GM12878 (cell line): Measurements from ENCODE around the gene LRRC45. TPM values are rescaled to one million over a fixed set of nuclear protein-coding genes. Genes with fewer than 3 reads are reported as not detected.

Experiments used
- ATAC-seq: fragments of 200-7000 bp; cut with Tn5 transposase; 3 replicates; pipeline ENCODE4 v1.9.1; 2020; ENCODE audit warnings: mild to moderate bottlenecking, moderate library complexity
- BruUV-seq: library from RNA; stranded (reverse); fragments of 400-500 nt; replicated peaks from 2 replicates; lab custom pipeline; 2021; lab: Mats Ljungman, UMichigan
- CTCF ChIA-PET: fragments of 300-600 bp; sonication (Branson Sonifier 250); formaldehyde crosslinking; extraction: SDS; loops from one replicate; lab custom pipeline; 2021; ENCODE audit warnings: inconsistent platforms; lab: Yijun Ruan, JAX
- POLR2A ChIA-PET: fragments of 350-600 bp; formaldehyde crosslinking; extraction: SDS; loops from one replicate; lab custom pipeline; 2021; ENCODE audit warnings: inconsistent platforms; lab: Charles Lee
- RAD21 ChIA-PET: fragments of 300-600 bp; sonication (Branson Sonifier 250); formaldehyde crosslinking; loops from one replicate; lab custom pipeline; 2023; ENCODE audit warnings: antibody characterized with exemption; ENCODE audit not compliant: unreplicated experiment; lab: Charles Lee
- SMC1A ChIA-PET: fragments of 300-600 bp; sonication (Branson Sonifier 250); formaldehyde crosslinking; loops from one replicate; lab custom pipeline; 2023; ENCODE audit not compliant: unreplicated experiment, uncharacterized antibody; lab: Charles Lee
- DNase-seq: peaks from one replicate; pipeline ENCODE4 v3.0.0-alpha.2; 2011; ENCODE audit warnings: low read depth, low spot score
- FAIRE-seq: peaks from 3 replicates; lab custom pipeline; 2011; peaks lifted over from hg19 to GRCh38; lab: Jason Lieb, UNC
- H2AFZ ChIP-seq: 2 replicates; pipeline ENCODE4 v1.6.0; 2011; ENCODE audit warnings: low read depth, low read length, control low read depth; ENCODE audit not compliant: control insufficient read depth
- H3K27ac ChIP-seq: 2 replicates; pipeline ENCODE4 v1.5.1; 2011; ENCODE audit warnings: control low read depth; ENCODE audit not compliant: control insufficient read depth, insufficient read depth
- H3K27me3 ChIP-seq, 2 experiments: replicated peaks in 1 of 2; 2 replicates each; pipeline versions ENCODE4 v1.6.0 to v1.6.1; 2011; ENCODE audit warnings: low read length in 1 of 2; ENCODE audit not compliant: control insufficient read depth in 2 of 2, insufficient read depth in 2 of 2
- H3K36me3 ChIP-seq, 2 experiments: 2 replicates each; pipeline ENCODE4 v1.5.1; 2011; ENCODE audit warnings: low read length in 1 of 2; ENCODE audit not compliant: control insufficient read depth in 2 of 2, insufficient read depth in 2 of 2
- H3K4me1 ChIP-seq: 2 replicates; pipeline ENCODE4 v1.6.1; 2011; ENCODE audit warnings: mild to moderate bottlenecking, low read length, moderate library complexity, mixed read lengths; ENCODE audit not compliant: control insufficient read depth, insufficient read depth
- H3K4me2 ChIP-seq: 2 replicates; pipeline ENCODE4 v1.6.0; 2011; ENCODE audit warnings: control low read depth; ENCODE audit not compliant: control insufficient read depth, insufficient read depth
- H3K4me3 ChIP-seq: fragments of 200-600 bp; sonication (generic); 2 replicates; pipeline ENCODE4 v1.5.1; 2016
- H3K79me2 ChIP-seq: 2 replicates; pipeline ENCODE4 v1.6.0; 2011; ENCODE audit warnings: low read length; ENCODE audit not compliant: control insufficient read depth, insufficient read depth
- H3K9ac ChIP-seq: 2 replicates; pipeline ENCODE4 v1.8.0; 2011; ENCODE audit warnings: low read length, control low read depth, mixed read lengths; ENCODE audit not compliant: control insufficient read depth, insufficient read depth
- H3K9me3 ChIP-seq: replicated peaks from 3 replicates; pipeline ENCODE4 v1.5.1; 2011; ENCODE audit warnings: mild to moderate bottlenecking, low read length; ENCODE audit not compliant: control insufficient read depth, insufficient read depth
- H4K20me1 ChIP-seq: 2 replicates; pipeline ENCODE4 v1.6.0; 2011; ENCODE audit not compliant: control insufficient read depth, insufficient read depth
- MLLT1 ChIP-seq: fragments of 450-650 bp; IDR thresholded peaks from 2 replicates; pipeline ENCODE4 v1.6.1; 2016; ENCODE audit warnings: mild to moderate bottlenecking
- SMAD5 ChIP-seq: IDR thresholded peaks from 2 replicates; pipeline ENCODE4 v1.6.1; 2016; ENCODE audit warnings: antibody characterized with exemption, low read depth
- WGBS: methylation state at CpG from one replicate; pipeline ENCODE4 v1.1.6; 2016; ENCODE audit warnings: low lambda C conversion rate; ENCODE audit not compliant: insufficient replicate concordance, insufficient coverage; ENCODE audit errors: missing lambda C conversion rate; 5-methylcytosine and 5-hydroxymethylcytosine counted together
- in situ Hi-C: fragments of 300-500 bp; cut with MboI; formaldehyde crosslinking; loops from 9 replicates; pipeline ENCODE4 v1.14.3; 2018; ENCODE audit warnings: mixed read lengths
- intact Hi-C: fragments of 100-400 bp; cut with micrococcal nuclease; formaldehyde crosslinking; loops from one replicate; pipeline ENCODE4 v1.14.2; 2022; ENCODE audit not compliant: unreplicated experiment
- polyA plus RNA-seq, 11 experiments: library from polyadenylated mRNA; depleted of rRNA in 4 of 11; unstranded in 6 of 11; stranded (reverse) in 5 of 11; fragments of >200 nt; fragmentation: Nextera tagmentation in 4 of 11; fragmentation: Illumina TruSeq in 1 of 11; extraction: Ambion mirVana in 4 of 11; extraction: Trizol in 1 of 11; gene quantifications; 1 replicate in 1 of 11; 2 replicates in 10 of 11; pipeline versions ENCODE4 v1.2.1 to v1.2.3, GENCODE V29; 2011 to 2016; ENCODE audit warnings: inconsistent platforms in 2 of 11, missing spikeins in 2 of 11, low read depth in 1 of 11
- total RNA-seq, 4 experiments: library from RNA; depleted of rRNA in 3 of 4; stranded (reverse); fragments of >200 nt in 3 of 4; fragmentation: Illumina TruSeq in 1 of 4; extraction: Trizol in 1 of 4; gene quantifications; 2 replicates each; pipeline versions ENCODE4 v1.2.1 to v1.2.3, GENCODE V29; 2013 to 2021

LRRC45 gene
- total and polyA plus RNA-seq, 10 of the 15 experiments (the other 5 are each of a cell fraction or from before 2014, with no cell fraction given) = 0.03 to 27.7 (median 10.4) TPM

- intact Hi-C loops = no loop called here
- H4K20me1 ChIP-seq = no peaks in the 10 kb centered on the region
- ATAC-seq = no peak
- no peak for FAIRE-seq
- H3K4me2 ChIP-seq = no peak overlapping the region
- TF ChIP-seq SMAD5 = 0 out of 2 replicates have a peak, but pooled peaks have one; percentile 9
- TF ChIP-seq MLLT1 = no peak
- BruUV-seq = no TSS peak
- CTCF ChIA-PET = no interaction called here
- POLR2A ChIA-PET = interaction anchor here (0.6 to 2.4 kb wide), 2 partner anchors 10 to 19 kb away, joined by 3 to 6 read pairs; partner anchors contain the start of gene DCXR
- H3K9ac ChIP-seq = no peak overlapping the region
- no peak overlapping the region for H3K4me3 ChIP-seq
- no peak overlapping the region for H2AFZ ChIP-seq
- peaks cover 4% of the 10 kb centered on the region for H3K4me1 ChIP-seq
- H3K27ac ChIP-seq = no peak overlapping the region
- no peaks in the 10 kb centered on the region for H3K27me3 ChIP-seq
- H3K9me3 ChIP-seq = no peaks in the 10 kb centered on the region
- SMC1A ChIA-PET = no interaction called here
- peaks cover 14% of the 10 kb centered on the region for H3K79me2 ChIP-seq
- in situ Hi-C loops = no loop called here
- no peak for DNase-seq
- RAD21 ChIA-PET = no interaction called here
- H3K36me3 ChIP-seq = peaks cover under 1 to 33% of the 10 kb centered on the region in 2 experiments
- 89% methylated on average over 26 of the region's 28 CpGs for WGBS
Observed at GRCh38 chr17:82055965-82056728, 33.0 kb downstream of the LRRC45 start.
